GM23338 (cell line): Measurements from ENCODE around the gene KDM6A. TPM values are rescaled to one million over a fixed set of nuclear protein-coding genes. Genes with fewer than 3 reads are reported as not detected.

Experiments
- ATAC-seq: fragments of 200-7000 bp; cut with Tn5 transposase; 3 replicates; pipeline ENCODE4 v1.9.1; 2020
- DNase-seq: peaks from one replicate; pipeline ENCODE4 v3.0.0-alpha.2; 2015; ENCODE audit warnings: low spot score
- H2AFZ ChIP-seq: fragments of 200-600 bp; sonication (generic); 2 replicates; pipeline ENCODE4 v1.8.0; 2016; ENCODE audit warnings: antibody characterized with exemption, mild to moderate bottlenecking, moderate library complexity
- H3F3A ChIP-seq: fragments of 200-600 bp; sonication (generic); replicated peaks from 2 replicates; pipeline ENCODE4 v1.8.0; 2017; ENCODE audit warnings: antibody characterized with exemption, mixed run types, low read depth
- H3K27ac ChIP-seq: fragments of 200-600 bp; sonication (generic); 2 replicates; pipeline ENCODE4 v1.6.1; 2016; ENCODE audit warnings: low read depth
- H3K27me3 ChIP-seq: fragments of 200-600 bp; sonication (generic); 2 replicates; pipeline ENCODE4 v1.8.0; 2016; ENCODE audit warnings: mild to moderate bottlenecking, mixed run types, moderate library complexity; ENCODE audit not compliant: insufficient read depth
- H3K36me3 ChIP-seq: fragments of 200-600 bp; sonication (generic); 2 replicates; pipeline ENCODE4 v1.8.0; 2016; ENCODE audit warnings: mild to moderate bottlenecking; ENCODE audit not compliant: insufficient read depth
- H3K4me1 ChIP-seq: fragments of 200-600 bp; sonication (generic); 2 replicates; pipeline ENCODE4 v1.8.0; 2016; ENCODE audit warnings: mild to moderate bottlenecking, moderate library complexity; ENCODE audit not compliant: insufficient read depth
- H3K4me2 ChIP-seq: fragments of 200-600 bp; sonication (generic); 2 replicates; pipeline ENCODE4 v1.7.1; 2017; ENCODE audit warnings: mixed run types
- H3K4me3 ChIP-seq: fragments of 200-600 bp; sonication (generic); 2 replicates; pipeline ENCODE4 v1.6.1; 2016; ENCODE audit warnings: mixed run types
- H3K79me2 ChIP-seq: fragments of 200-600 bp; sonication (generic); replicated peaks from 2 replicates; pipeline ENCODE4 v1.8.0; 2017; ENCODE audit warnings: mild to moderate bottlenecking; ENCODE audit not compliant: insufficient read depth
- H3K9me2 ChIP-seq: fragments of 200-600 bp; sonication (generic); 2 replicates; pipeline ENCODE4 v1.8.0; 2017; ENCODE audit not compliant: insufficient read depth
- H4K20me1 ChIP-seq: fragments of 200-600 bp; sonication (generic); replicated peaks from 2 replicates; pipeline ENCODE4 v1.8.0; 2017; ENCODE audit warnings: mild to moderate bottlenecking; ENCODE audit not compliant: insufficient read depth
- H3K27ac Mint-ChIP-seq: 2 replicates; pipeline ENCODE4 v1.8.0; 2020; ENCODE audit warnings: inconsistent platforms, mild to moderate bottlenecking, moderate library complexity, mixed read lengths
- H3K27me3 Mint-ChIP-seq: 3 replicates; pipeline ENCODE4 v1.8.0; 2022; ENCODE audit warnings: low read depth, mild to moderate bottlenecking, moderate library complexity, mixed read lengths, inconsistent platforms; ENCODE audit not compliant: insufficient read depth, poor library complexity
- H3K36me3 Mint-ChIP-seq: 3 replicates; pipeline ENCODE4 v1.8.0; 2021; ENCODE audit warnings: low read depth, mild to moderate bottlenecking, inconsistent platforms, moderate library complexity, mixed read lengths
- H3K4me1 Mint-ChIP-seq: 3 replicates; pipeline ENCODE4 v1.8.0; 2020; ENCODE audit warnings: mild to moderate bottlenecking, inconsistent platforms, mixed read lengths
- H3K4me3 Mint-ChIP-seq: 3 replicates; pipeline ENCODE4 v1.8.0; 2021; ENCODE audit warnings: moderate library complexity, mild to moderate bottlenecking, inconsistent platforms, mixed read lengths
- H3K9me3 Mint-ChIP-seq: 3 replicates; pipeline ENCODE4 v1.8.0; 2020; ENCODE audit warnings: moderate library complexity, mild to moderate bottlenecking, inconsistent platforms, mixed read lengths
- CREB1 ChIP-seq: fragments of 250-450 bp; sonication (Bioruptor Pico); IDR thresholded peaks from 2 replicates; pipeline ENCODE4 v1.5.0; 2020; ENCODE audit warnings: low read depth, mild to moderate bottlenecking, moderate library complexity
- CTCF ChIP-seq, 2 experiments: fragments of 200-600 bp in 1 of 2; sonication (generic) in 1 of 2; conservative IDR thresholded peaks; 2 replicates each; pipeline versions ENCODE4 v1.5.1 to v1.6.1; 2016 to 2017; ENCODE audit warnings: antibody characterized with exemption in 2 of 2, low read depth in 2 of 2, mild to moderate bottlenecking in 2 of 2, moderate library complexity in 1 of 2
- EZH2 ChIP-seq: fragments of 200-600 bp; sonication (generic); IDR thresholded peaks from one replicate; pipeline ENCODE4 v1.8.0; 2017; ENCODE audit warnings: antibody characterized with exemption, mild to moderate bottlenecking, low read depth; ENCODE audit not compliant: unreplicated experiment
- EZH2phosphoT487 ChIP-seq: fragments of 200-600 bp; sonication (generic); IDR thresholded peaks from one replicate; pipeline ENCODE4 v1.8.1; 2018; ENCODE audit warnings: antibody characterized with exemption; ENCODE audit not compliant: unreplicated experiment
- JUNB ChIP-seq: IDR thresholded peaks from one replicate; pipeline ENCODE4 v1.6.1; 2016; ENCODE audit warnings: antibody characterized with exemption; ENCODE audit not compliant: unreplicated experiment
- NANOG ChIP-seq: IDR thresholded peaks from 2 replicates; pipeline ENCODE4 v1.6.1; 2016; ENCODE audit warnings: antibody characterized with exemption, borderline replicate concordance
- POLR2AphosphoS5 ChIP-seq: IDR thresholded peaks from 2 replicates; pipeline ENCODE4 v1.6.1; 2016; ENCODE audit warnings: antibody characterized with exemption, low read depth
- STAT1 ChIP-seq: IDR thresholded peaks from one replicate; pipeline ENCODE4 v1.6.1; 2016; ENCODE audit warnings: antibody characterized with exemption; ENCODE audit not compliant: unreplicated experiment
- ZNF114 ChIP-seq: fragments of 250-450 bp; sonication (Bioruptor Pico); IDR thresholded peaks from 2 replicates; pipeline ENCODE4 v1.5.0; 2020; ENCODE audit warnings: mild to moderate bottlenecking, moderate library complexity
- ZNF331 ChIP-seq: fragments of 250-450 bp; sonication (Bioruptor Pico); IDR thresholded peaks from 2 replicates; pipeline ENCODE4 v1.5.0; 2020; ENCODE audit warnings: low read depth, mild to moderate bottlenecking, moderate library complexity
- ZNF462 ChIP-seq: fragments of 250-450 bp; sonication (Bioruptor Pico); IDR thresholded peaks from 2 replicates; pipeline ENCODE4 v1.5.0; 2020; ENCODE audit warnings: mild to moderate bottlenecking, moderate library complexity
- polyA plus RNA-seq: library from polyadenylated mRNA; unstranded; fragments of >200 nt; fragmentation: Nextera tagmentation; extraction: Ambion mirVana; gene quantifications from 2 replicates; pipeline ENCODE4 v1.2.1, GENCODE V29; 2016
- total RNA-seq: library from RNA; depleted of rRNA; stranded (reverse); fragments of >200 nt; shearing (Covaris generic); gene quantifications from 2 replicates; pipeline ENCODE4 v1.2.3, GENCODE V29; 2014
- TF ChIP-seq, protein P1 (sequence below): IDR thresholded peaks from one replicate; pipeline ENCODE4 v1.6.1; 2018; ENCODE audit warnings: antibody characterized with exemption; ENCODE audit not compliant: unreplicated experiment
- TF ChIP-seq, protein P2 (sequence below): IDR thresholded peaks from 2 replicates; pipeline ENCODE4 v1.6.1; 2016; ENCODE audit warnings: antibody characterized with exemption

The KDM6A gene
- total and polyA plus RNA-seq, 2 experiments from 2014 or later = 22.8 to 102 TPM

- TF ChIP-seq, protein P1, sequence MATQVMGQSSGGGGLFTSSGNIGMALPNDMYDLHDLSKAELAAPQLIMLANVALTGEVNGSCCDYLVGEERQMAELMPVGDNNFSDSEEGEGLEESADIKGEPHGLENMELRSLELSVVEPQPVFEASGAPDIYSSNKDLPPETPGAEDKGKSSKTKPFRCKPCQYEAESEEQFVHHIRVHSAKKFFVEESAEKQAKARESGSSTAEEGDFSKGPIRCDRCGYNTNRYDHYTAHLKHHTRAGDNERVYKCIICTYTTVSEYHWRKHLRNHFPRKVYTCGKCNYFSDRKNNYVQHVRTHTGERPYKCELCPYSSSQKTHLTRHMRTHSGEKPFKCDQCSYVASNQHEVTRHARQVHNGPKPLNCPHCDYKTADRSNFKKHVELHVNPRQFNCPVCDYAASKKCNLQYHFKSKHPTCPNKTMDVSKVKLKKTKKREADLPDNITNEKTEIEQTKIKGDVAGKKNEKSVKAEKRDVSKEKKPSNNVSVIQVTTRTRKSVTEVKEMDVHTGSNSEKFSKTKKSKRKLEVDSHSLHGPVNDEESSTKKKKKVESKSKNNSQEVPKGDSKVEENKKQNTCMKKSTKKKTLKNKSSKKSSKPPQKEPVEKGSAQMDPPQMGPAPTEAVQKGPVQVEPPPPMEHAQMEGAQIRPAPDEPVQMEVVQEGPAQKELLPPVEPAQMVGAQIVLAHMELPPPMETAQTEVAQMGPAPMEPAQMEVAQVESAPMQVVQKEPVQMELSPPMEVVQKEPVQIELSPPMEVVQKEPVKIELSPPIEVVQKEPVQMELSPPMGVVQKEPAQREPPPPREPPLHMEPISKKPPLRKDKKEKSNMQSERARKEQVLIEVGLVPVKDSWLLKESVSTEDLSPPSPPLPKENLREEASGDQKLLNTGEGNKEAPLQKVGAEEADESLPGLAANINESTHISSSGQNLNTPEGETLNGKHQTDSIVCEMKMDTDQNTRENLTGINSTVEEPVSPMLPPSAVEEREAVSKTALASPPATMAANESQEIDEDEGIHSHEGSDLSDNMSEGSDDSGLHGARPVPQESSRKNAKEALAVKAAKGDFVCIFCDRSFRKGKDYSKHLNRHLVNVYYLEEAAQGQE = no peak
- TF ChIP-seq, protein P2, sequence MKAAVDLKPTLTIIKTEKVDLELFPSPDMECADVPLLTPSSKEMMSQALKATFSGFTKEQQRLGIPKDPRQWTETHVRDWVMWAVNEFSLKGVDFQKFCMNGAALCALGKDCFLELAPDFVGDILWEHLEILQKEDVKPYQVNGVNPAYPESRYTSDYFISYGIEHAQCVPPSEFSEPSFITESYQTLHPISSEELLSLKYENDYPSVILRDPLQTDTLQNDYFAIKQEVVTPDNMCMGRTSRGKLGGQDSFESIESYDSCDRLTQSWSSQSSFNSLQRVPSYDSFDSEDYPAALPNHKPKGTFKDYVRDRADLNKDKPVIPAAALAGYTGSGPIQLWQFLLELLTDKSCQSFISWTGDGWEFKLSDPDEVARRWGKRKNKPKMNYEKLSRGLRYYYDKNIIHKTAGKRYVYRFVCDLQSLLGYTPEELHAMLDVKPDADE = no peak
- TF ChIP-seq EZH2 = no peak
- no peak for TF ChIP-seq ZNF331 (CRISPR knock-in tag)
- TF ChIP-seq CTCF (conservative IDR thresholded peaks at IDR 0.05; ENCODE audit: low read depth in 2 of 2) = no peak
- no peak for TF ChIP-seq POLR2AphosphoS5
- TF ChIP-seq JUNB = no peak
- TF ChIP-seq STAT1 = no peak
- no peak for TF ChIP-seq CREB1 (CRISPR knock-in tag)
- TF ChIP-seq ZNF114 = no peak
- TF ChIP-seq ZNF462 (CRISPR knock-in tag) = no peak
- TF ChIP-seq NANOG = no peak
- no peak for TF ChIP-seq EZH2phosphoT487
- H3K9me2 ChIP-seq = no peaks in the 10 kb centered on the region
- Mint-ChIP-seq H3K36me3 (peaks cover 2% of the 10 kb centered on the region; the same call in 1 of the 3 replicates), H3K9me3 (no peaks in the 10 kb centered on the region), H3K4me3 (no peak overlapping the region), H3K27me3 (peaks cover 1% of the 10 kb centered on the region), H3K27ac (no peak overlapping the region), H3K4me1 (peaks cover 1% of the 10 kb centered on the region; the same call in 1 of the 3 replicates)
- no peak overlapping the region for H2AFZ ChIP-seq
- H3K4me3 ChIP-seq = no peak overlapping the region
- H3K27me3 ChIP-seq = no peaks in the 10 kb centered on the region
- DNase-seq = no peak
- no peak overlapping the region for H3K4me2 ChIP-seq
- no peaks in the 10 kb centered on the region for H3K36me3 ChIP-seq
- H3K4me1 ChIP-seq = no peaks in the 10 kb centered on the region
- ATAC-seq = no peak
- H3K79me2 ChIP-seq = peaks cover 100% of the 10 kb centered on the region
- peaks cover 6% of the 10 kb centered on the region; the same call in 1 of the 2 replicates for H4K20me1 ChIP-seq
- no peaks in the 10 kb centered on the region for H3F3A ChIP-seq
- no peak overlapping the region for H3K27ac ChIP-seq
Observed at GRCh38 chrX:44884944-44885343, 12.0 kb downstream of the KDM6A start.
